Stimulated activated CD4-positive, alpha-beta T cell treated with anti-CD3 and anti-CD28 coated beads, Interleukin-1b, Interleukin-23, amount 100 ng/mL, for 4 hours (primary cell): ENCODE measurements around the gene CUEDC1.

Experiments used
- DNase-seq, 2 donors: peaks; one replicate each; pipeline ENCODE4 v3.0.0-alpha.2; 2020; ENCODE audit warnings: low read depth in 2 of 2

The CUEDC1 gene

GRCh38 chr17:57915985-57916757 is 39.0 kb downstream of the CUEDC1 start:
- no peak for DNase-seq

- DNase-seq, result no peak
Observed at GRCh38 chr17:57915544-57915943, 39.7 kb downstream of the CUEDC1 start.

DNA sequence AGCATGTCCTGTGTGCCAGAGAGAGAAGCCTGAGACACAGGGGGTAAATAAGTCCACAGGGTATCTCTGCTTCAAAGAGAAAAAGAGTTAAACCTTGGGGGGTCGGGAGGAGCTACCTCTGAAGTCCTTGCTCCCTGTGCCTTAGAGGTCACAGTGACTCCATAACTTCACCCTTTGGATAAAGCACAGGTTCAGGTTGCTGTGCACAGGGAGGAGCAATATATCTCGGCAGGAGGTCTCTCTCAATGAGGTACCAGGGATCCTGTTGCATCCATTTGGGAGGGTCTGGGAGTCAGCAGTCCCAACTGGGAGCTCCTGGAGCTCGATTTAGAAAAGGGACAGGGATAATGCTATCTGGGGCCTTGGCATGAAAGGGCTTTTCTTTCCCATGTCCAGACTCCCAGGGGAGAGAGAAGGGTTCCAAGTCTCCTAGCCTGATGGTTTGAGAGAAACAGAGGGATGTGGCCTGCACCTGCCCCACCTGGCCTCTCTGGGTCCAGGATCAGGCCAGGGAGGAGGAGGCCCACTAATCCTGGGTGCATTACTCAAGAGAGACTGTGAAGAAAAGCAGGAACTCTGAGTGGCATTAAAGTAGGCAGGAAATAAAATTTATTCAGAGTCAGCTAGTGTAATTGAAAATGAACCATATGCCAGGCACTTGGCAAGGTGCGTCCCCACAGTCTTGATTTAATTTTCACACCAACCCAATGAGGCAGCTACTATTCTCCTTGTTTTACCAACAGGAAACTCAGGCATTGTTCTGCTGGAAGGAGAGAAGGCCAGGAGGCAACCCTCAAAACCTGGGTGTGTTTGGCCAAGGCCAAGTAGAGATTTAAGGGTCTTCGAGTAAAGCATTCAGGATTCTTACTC is 40.7 kb downstream of the CUEDC1 start:
- no peak for DNase-seq

GRCh38 chr17:57913575-57914272 is 41.5 kb downstream of the CUEDC1 start:
- DNase-seq, result no peak

GRCh38 chr17:57911834-57912673 is 43.2 kb downstream of the CUEDC1 start:
- no peak for DNase-seq

DNA sequence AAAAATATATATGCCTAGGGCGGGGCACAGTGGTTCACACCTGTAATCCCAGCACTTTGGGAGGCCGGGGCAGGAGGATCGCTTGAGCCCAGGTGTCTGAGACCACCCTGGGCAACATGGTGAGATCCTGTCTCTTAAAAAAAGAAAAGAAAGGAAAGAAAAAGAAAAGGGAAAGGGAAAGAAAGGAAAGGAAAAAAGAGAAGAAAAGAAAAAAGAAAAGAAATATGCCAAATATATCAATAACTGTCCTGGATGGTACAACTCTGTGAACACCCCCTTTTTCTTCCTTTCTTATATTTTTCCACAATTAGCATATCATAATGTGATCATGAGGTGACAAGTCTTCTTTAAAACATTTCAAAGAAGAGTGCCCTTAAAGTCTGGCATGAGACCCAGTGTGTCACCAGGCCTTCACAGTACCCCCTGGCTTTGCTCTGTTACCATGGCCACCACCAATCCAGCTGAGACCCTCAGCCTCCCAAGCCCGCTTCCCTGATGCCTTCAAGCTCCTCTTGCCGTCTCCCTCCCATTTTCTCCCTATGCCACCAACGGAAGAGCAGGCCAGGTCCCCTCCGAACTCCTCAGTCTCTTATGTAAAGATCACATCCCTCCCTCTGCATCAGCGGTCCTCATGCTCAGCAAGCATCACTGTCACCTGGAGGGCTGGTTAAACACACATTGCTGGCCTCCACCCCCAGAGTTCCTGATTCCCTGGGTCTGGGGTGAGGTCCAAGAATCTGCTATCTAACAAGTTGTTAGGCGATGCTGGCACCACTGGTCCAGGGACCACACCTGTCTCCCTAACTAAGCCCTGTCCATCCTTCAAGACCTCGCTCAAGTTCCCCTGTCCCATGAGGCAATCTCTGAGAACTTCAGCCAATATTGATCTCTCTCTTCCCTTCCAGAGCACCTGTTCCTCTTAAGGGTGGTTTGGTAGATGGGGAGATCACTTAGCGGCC is 44.5 kb downstream of the CUEDC1 start:
- DNase-seq, result no peak

GRCh38 chr17:57909551-57909950 is 45.7 kb downstream of the CUEDC1 start:
- no peak for DNase-seq

DNA sequence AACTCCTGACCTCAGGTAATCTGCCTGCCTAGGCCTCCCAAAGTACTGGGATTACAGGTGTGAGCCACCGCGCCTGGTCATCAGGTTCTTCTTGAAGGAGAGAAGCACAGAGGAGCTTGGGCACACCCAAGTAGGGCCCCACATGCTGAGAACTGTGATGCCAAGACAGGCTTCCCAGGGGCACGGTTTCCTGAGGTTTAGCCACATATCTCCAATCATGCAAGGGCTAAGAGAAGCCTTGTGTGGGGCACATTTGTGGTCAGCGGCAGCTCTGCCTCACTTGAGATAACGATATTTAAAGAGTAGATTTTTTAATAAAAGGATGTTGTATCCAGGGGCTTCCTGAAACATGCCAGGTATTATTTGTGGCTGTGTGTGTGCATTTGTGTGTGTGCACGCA is 46.9 kb downstream of the CUEDC1 start:
- no peak for DNase-seq

DNA sequence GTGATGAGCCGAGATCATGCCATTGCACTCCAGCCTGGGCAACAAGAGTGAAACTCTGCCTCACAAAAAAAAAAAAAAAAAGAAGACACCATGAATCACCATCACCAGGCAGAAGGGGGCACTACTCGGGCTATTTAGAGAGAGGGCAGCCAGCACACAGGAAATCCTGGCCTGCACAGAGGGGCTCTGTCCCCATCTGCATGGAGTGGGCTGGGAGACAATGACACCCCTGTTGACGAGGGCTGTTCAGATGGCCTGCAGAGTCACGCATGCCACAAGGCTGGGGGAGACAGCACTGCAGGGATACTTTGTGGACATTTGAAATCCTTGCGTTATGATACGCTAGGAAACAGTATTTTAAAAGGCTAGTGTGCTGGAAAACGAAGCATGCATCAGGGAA is 48.3 kb downstream of the CUEDC1 start:
- DNase-seq, result no peak

- no peak for DNase-seq
Observed at GRCh38 chr17:57905875-57906455, 49.2 kb downstream of the CUEDC1 start.

DNA sequence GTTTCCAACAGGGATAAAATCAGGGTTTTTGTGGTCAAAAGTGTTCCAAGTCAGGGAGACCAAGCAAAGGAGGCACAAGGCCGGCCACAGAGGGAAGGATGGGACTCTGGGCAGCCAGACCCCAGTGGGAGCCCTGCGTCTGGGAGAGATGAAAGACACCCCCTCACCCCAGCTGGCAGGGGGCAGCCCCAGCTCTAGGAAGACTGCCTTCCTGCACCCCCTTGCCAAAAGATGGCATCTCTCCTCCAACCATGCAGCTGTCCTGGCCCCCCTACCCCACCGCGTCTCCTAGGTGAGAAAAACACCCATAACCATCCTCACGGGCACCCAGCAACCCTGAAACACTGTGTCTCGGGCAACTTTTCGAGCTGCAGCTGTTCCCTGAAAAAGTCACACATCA is 51.3 kb downstream of the CUEDC1 start:
- no peak for DNase-seq

DNA sequence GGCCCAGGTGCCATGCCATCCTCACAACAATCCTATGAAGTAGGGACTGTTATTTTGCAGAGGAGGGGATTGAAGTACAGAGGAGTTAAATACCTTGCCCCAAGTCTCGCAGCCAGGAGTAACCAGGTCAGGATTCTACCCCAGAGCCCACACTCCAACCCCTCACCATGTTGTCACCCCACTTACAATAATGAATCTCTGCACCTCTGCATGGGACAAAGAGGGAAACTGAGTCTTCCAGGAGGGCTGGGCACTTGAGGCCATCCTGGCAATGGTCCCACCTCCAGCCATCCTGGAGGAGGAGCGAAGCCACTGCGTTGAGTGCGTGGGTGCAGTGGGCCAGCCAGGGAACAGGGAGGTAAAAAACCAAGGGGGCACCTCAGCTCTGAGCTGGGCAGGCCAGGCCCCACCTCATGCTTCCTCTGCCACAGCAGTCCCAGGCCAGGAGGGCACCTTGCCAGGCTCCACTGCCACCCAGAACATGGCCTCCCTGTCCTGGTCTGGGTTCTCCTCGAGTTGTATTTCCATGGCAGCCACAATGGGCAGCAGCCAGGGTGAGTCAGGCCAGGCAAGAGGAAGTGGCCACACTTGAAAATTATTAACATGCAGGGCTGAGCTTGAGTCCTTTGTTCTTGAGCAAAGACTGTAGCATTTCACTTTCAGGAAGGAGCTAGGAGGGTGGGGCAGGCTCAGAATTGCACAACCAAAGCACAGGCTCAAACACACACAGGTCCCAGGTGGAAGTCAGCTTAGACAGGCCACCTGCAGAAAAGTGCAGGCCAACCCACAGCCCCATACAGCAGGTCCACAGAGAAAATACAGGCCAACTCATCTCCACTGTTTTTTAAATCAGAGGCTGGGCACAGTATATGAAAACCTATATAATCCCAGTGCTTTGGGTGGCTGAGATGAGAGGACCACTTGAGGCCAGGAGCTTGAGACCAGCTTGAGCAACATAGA is 52.1 kb downstream of the CUEDC1 start:
- no peak for DNase-seq

DNA sequence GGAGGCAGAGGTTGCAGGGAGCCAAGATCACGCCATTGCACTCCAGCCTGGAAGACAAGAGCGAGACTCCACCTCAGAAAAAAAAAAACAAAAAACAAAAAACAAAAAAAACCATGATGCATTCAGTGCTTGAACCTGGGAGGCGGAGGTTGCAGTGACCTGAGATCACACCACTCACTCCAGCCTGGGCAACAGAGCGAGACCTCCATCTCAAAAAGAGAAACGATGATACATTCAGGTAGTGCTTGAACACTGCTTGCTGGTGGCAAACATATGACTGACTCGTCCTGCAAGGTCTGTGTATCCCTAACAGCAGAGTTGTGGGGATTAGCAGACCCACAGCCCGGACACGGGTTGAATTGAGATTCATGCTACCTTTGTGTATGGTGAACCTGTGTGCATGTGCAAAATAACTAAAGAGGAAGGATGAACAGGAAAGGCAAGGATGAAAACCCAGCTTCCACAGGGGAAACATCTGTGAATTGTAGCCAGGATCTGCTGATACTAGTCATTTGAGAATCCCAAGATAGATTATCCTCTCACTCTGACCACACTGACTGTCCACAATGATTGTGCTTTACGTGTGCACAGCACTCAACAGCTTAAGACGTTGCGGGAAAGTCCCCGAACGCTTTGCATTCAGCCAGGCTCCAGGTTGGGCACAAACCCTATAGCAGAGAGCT is 53.0 kb downstream of the CUEDC1 start:
- no peak for DNase-seq

- DNase-seq, result no peak
Observed at GRCh38 chr17:57900991-57901743, 54.0 kb downstream of the CUEDC1 start.

DNA sequence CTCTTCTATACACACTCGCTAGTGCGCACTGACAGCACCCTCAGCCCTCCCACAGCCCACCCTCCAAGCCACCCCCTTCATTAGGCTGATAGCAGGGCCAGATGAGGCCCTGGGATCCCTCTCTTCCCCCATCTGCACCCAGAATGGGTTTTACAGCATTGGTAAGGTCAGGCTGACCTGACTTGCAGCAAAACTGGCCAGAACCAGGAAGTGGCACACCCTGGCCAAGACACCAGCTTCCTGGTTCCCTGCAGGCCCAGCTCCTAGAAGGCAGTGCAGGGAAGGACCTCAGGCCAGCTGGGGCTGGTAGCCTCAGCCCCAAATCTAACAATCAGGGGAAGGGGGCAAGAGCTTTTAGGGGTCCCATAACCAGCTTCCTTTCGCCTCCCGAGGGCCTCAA is 55.4 kb downstream of the CUEDC1 start:
- no peak for DNase-seq

- no peak for DNase-seq
Observed at GRCh38 chr17:57899391-57899790, 55.8 kb downstream of the CUEDC1 start.

DNA sequence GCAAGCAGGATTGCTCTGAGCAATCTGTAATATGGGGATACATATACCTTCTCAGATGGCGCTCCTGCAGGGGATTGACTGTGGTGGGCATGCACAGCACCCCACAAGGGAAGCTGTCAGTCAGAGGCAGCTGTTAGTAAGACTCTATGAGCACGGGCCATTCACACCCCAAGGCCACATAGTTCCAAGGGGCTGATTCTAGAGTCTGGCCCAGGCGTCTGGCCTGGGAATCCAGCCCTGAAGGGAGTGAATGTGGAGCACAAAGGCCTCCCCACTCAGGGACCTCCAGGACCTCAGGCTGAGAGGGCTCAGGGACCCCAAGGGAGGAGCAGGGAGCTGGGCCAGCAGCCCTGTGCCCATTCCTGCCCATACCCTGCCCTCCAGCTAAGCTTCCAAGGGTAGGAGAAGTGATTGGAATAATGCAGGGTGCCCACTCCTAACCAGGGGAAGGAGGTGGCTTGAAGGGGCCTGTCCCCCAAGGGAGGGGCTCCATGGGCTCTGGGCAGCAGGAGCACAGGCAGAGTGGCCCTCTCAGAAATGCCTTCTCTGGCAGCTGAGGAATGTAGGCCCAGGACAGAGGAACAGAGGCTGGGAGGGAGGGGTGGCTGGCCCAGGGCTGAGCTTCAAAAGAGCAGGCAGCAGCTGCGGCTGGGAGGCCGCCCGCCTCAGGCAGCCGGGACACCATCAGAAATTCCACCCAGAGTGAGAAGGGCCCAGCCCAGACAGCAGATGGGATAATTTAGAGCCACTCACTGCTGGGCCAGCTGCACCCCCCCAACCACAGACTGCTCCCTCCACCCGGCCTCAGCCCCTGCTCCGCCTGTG is 56.5 kb downstream of the CUEDC1 start:
- DNase-seq, result no peak
